Stimulated activated CD4-positive, alpha-beta T cell treated with anti-CD3 and anti-CD28 coated beads, Interleukin-2, amount 100 ng/mL, for 48 hours (primary cell): ENCODE results near the gene DENND2C.

Experiments used
- DNase-seq, 2 donors: peaks; one replicate each; pipeline ENCODE4 v3.0.0-alpha.2; 2020

Gene DENND2C

GRCh38 chr1:114677691-114678090 lies 7.8 kb upstream of the DENND2C start:
- DNase-seq, result no peak

GRCh38 chr1:114676115-114676514 lies 6.3 kb upstream of the DENND2C start:
- no peak for DNase-seq

- no peak for DNase-seq
Measured at GRCh38 chr1:114671939-114672275, 2.1 kb upstream of the DENND2C start.

GRCh38 chr1:114671011-114671938 lies 1.4 kb upstream of the DENND2C start:
- DNase-seq, result no peak

GRCh38 chr1:114670083-114671010 lies 498 bp upstream of the DENND2C start:
- peak; percentile 78 to 85 for DNase-seq

GRCh38 chr1:114668784-114669561 lies 876 bp downstream of the DENND2C start:
- DNase-seq, result no peak

GRCh38 chr1:114668373-114668772 lies 1.5 kb downstream of the DENND2C start:
- DNase-seq, result no peak

- no peak for DNase-seq
Measured at GRCh38 chr1:114666954-114667353, 2.9 kb downstream of the DENND2C start.

- no peak for DNase-seq
Measured at GRCh38 chr1:114660238-114660637, 9.6 kb downstream of the DENND2C start.

- DNase-seq, result no peak
Measured at GRCh38 chr1:114651893-114652292, 18.0 kb downstream of the DENND2C start.

GRCh38 chr1:114648503-114648902 lies 21.3 kb downstream of the DENND2C start:
- no peak for DNase-seq

GRCh38 chr1:114641377-114641776 lies 28.5 kb downstream of the DENND2C start:
- no peak for DNase-seq

GRCh38 chr1:114638910-114639309 lies 30.9 kb downstream of the DENND2C start:
- no peak for DNase-seq

- DNase-seq, result no peak
Measured at GRCh38 chr1:114632427-114632826, 37.4 kb downstream of the DENND2C start.

- no peak for DNase-seq
Measured at GRCh38 chr1:114627107-114627506, 42.7 kb downstream of the DENND2C start.

GRCh38 chr1:114623364-114623763 lies 46.5 kb downstream of the DENND2C start:
- DNase-seq, result no peak

- DNase-seq, result no peak
Measured at GRCh38 chr1:114620419-114620818, 49.4 kb downstream of the DENND2C start.

GRCh38 chr1:114618606-114619005 lies 51.2 kb downstream of the DENND2C start:
- no peak for DNase-seq

GRCh38 chr1:114610546-114611245 lies 59.2 kb downstream of the DENND2C start:
- DNase-seq, result no peak

GRCh38 chr1:114609826-114610225 lies 60.0 kb downstream of the DENND2C start:
- no peak for DNase-seq

GRCh38 chr1:114609026-114609425 lies 60.8 kb downstream of the DENND2C start:
- no peak for DNase-seq

- DNase-seq, result no peak
Measured at GRCh38 chr1:114607223-114607622, 62.6 kb downstream of the DENND2C start.
